Stimulated activated CD8-positive, alpha-beta memory T cell treated with anti-CD3 and anti-CD28 coated beads, Interleukin-15, amount 100 ng/mL, for 24 hours (primary cell): ENCODE results near the gene BRI3BP.
"Not testable (repeated sequence)": the region's sequence is repeated elsewhere in the genome, so short reads cannot be mapped to it uniquely, and the experiment has no call there.

Source experiments
- DNase-seq: peaks from one replicate; pipeline ENCODE4 v3.0.0-alpha.2; 2020; ENCODE audit warnings: low read depth

The BRI3BP gene

GRCh38 chr12:125068391-125068790, 74.9 kb downstream of the BRI3BP start:
- no peak for DNase-seq

DNA sequence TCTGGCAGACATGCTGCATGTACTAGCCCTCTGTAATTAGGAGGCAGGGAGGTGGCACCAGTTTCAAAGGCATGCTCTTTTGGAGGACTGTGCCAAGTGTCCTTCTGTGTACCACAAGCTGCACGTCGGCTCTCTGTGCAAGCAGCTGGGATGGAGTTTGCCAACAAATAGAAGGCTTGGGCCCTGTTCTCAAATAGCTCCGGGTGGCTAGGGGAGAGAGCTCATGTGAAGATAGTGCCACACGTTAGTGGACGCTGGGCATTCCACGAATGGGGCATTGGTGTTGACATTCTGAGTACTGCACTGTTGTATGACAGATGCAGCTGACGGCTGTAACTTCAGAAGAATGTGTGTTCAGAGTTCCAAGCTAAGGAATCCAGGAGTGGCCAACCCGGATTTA, 76.2 kb downstream of the BRI3BP start:
- no peak for DNase-seq

DNA sequence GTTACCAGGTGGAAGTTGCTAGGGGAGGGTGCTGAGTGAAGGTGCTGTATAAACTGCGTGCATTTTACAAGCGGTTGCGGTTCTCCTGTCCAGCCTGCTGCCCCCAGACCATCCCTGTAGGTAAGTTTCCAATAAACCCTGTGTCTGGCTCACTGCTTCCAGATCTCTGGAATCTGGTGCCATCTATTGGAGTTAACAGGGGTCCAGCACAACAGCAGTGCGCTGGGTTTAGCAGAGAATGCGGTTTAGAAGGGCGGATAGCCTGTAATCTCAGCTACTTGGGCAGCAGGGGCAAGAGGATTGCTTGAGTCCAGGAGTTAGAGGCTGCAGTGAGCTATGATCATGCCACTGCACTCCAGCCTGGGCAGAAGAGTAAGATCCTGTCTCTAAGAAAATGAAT, 76.7 kb downstream of the BRI3BP start:
- no peak for DNase-seq

GRCh38 chr12:125070661-125071390, 77.4 kb downstream of the BRI3BP start:
- no peak for DNase-seq

GRCh38 chr12:125071456-125071855, 78.0 kb downstream of the BRI3BP start:
- DNase-seq, result no peak

- no peak for DNase-seq
Measured at GRCh38 chr12:125072496-125072895, 79.1 kb downstream of the BRI3BP start.

DNA sequence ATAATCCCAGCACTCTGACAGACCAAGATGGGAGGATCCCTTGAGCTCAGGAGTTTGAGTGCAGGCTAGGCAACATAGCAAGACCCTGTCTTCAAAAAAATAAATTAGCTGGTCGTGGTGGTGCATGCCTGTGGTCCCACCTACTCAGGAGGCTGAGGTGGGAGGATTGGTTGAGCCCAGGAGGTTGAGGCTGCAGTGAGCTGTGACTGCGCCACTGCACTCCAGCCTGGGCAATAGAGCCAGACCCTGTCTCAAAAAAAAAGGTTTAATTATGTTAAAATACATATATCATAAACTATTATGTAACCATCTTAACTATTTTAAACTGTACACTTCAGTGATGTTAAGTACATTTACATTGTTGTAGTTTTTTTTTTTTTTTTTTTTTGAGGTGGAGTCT, 80.8 kb downstream of the BRI3BP start:
- not testable (repeated sequence) for DNase-seq

DNA sequence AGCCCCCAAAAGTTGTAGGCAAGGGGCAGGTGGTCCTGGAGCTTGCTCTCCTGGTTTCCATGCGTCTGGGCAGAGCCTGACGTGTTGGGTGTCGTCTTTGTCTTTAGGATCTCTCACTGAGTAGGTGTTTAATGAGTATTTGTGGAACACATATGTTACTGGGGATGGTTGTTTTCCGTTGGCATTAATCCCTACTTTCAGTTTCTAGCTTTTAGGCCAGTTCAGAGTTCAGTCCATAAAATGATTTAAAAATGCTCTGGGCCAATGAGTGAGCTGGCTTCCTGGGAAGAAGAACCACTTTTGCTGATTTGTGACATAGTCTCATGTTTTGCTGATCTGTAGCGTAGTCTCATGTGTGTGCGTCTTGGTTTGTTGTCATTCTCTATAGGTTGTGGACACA, 82.7 kb downstream of the BRI3BP start:
- DNase-seq, result no peak

- DNase-seq, result no peak
Measured at GRCh38 chr12:125079084-125079483, 85.6 kb downstream of the BRI3BP start.

DNA sequence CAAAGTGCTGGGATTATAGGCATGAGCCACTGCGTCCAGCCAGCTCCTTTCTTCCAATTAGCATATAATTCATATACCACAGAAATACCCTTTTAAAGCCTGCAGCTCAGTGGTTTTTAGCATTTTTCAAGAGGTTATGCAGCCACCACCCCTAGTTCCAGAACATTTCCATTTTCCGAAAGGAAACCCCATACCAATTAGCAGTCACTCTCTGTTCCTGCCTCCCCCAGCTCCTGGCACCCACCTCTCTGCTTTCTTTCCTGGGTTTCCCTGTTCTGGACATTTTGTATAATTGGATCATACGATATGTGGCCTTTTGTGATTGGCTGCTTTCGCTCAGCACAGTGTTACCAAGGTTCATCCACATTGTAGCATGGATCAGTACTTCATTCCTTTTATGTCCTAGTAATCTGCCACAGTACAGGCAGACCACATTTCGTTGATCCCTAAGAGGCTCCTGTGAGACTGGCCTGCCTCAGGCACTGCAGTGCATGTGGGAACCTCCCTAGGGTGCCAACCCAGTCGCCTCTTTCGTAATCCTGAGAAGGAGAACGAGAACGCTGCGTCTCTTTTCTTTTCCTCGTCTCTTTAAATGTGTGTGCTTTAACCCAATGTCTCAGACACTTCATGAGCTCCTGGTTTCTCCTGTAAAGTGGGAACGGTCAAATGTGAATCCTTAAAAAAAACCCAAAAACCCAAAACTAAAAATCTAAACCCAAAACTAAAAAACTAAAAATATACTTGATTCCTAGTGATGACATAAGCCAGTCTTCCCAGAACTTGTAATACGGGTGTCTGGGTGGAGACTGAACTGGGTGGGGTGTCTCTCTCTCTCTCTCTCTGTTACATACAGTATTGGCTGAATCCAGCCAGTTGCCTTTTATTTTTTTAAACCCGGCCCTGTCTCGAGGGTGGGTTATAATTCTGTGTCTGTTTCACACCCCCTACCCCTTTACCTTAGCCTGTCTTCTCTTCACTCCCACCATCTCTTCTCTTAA, 86.5 kb downstream of the BRI3BP start:
- no peak for DNase-seq
